SK-N-SH treated with all-trans-retinoic acid at 6 μM for 48 hours (cell line): ENCODE data around the gene GPR137C.

Experiments
- ARNTL ChIP-seq: fragments of 450-650 bp; formaldehyde crosslinking; IDR thresholded peaks from 2 replicates; pipeline ENCODE4 v1.5.0; 2020; ENCODE audit warnings: low read depth, mild to moderate bottlenecking, moderate library complexity, borderline replicate concordance
- CREB5 ChIP-seq: fragments of 250-450 bp; sonication (Bioruptor Pico); IDR thresholded peaks from 2 replicates; pipeline ENCODE4 v1.5.1; 2020; ENCODE audit warnings: low read depth, mild to moderate bottlenecking, moderate library complexity
- ESRRG ChIP-seq: fragments of 250-450 bp; sonication (Bioruptor Pico); IDR thresholded peaks from 2 replicates; pipeline ENCODE4 v1.6.1; 2021; ENCODE audit warnings: mild to moderate bottlenecking
- GLIS3 ChIP-seq: fragments of 250-450 bp; sonication (Bioruptor Pico); IDR thresholded peaks from 2 replicates; pipeline ENCODE4 v1.5.0; 2020; ENCODE audit warnings: mild to moderate bottlenecking, moderate library complexity
- ISL1 ChIP-seq: fragments of 250-450 bp; sonication (Bioruptor Pico); IDR thresholded peaks from 2 replicates; pipeline ENCODE4 v2.1.2; 2022; ENCODE audit warnings: mild to moderate bottlenecking, moderate library complexity
- PATZ1 ChIP-seq: fragments of 250-450 bp; sonication (Bioruptor Pico); IDR thresholded peaks from 2 replicates; pipeline ENCODE4 v1.8.0; 2020; ENCODE audit warnings: mild to moderate bottlenecking, moderate library complexity, borderline replicate concordance
- POU6F1 ChIP-seq: fragments of 250-450 bp; sonication (Bioruptor Pico); IDR thresholded peaks from 2 replicates; pipeline ENCODE4 v1.8.0; 2021; ENCODE audit warnings: low read depth, mild to moderate bottlenecking, moderate library complexity, borderline replicate concordance
- SNAI2 ChIP-seq: fragments of 250-450 bp; sonication (Bioruptor Pico); IDR thresholded peaks from 2 replicates; pipeline ENCODE4 v1.5.0; 2020; ENCODE audit warnings: mild to moderate bottlenecking, moderate library complexity
- ZC3H10 ChIP-seq: fragments of 250-450 bp; sonication (Bioruptor Pico); IDR thresholded peaks from 2 replicates; pipeline ENCODE4 v1.5.1; 2021; ENCODE audit warnings: mild to moderate bottlenecking, moderate library complexity
- ZFP3 ChIP-seq: fragments of 250-450 bp; sonication (Bioruptor Pico); IDR thresholded peaks from 2 replicates; pipeline ENCODE4 v1.5.0; 2020; ENCODE audit warnings: mild to moderate bottlenecking, moderate library complexity
- ZFP30 ChIP-seq: fragments of 450-650 bp; formaldehyde crosslinking; IDR thresholded peaks from 2 replicates; pipeline ENCODE4 v1.5.0; 2022; ENCODE audit warnings: mild to moderate bottlenecking, moderate library complexity
- ZNF70 ChIP-seq: fragments of 450-650 bp; formaldehyde crosslinking; IDR thresholded peaks from 2 replicates; pipeline ENCODE4 v1.5.0; 2020; ENCODE audit warnings: mild to moderate bottlenecking, moderate library complexity
- ZNF8 ChIP-seq: fragments of 450-650 bp; formaldehyde crosslinking; IDR thresholded peaks from 2 replicates; pipeline ENCODE4 v1.5.0; 2020; ENCODE audit warnings: mild to moderate bottlenecking, moderate library complexity

GRCh38 chr14:52650774-52651173 lies 98.1 kb downstream of the GPR137C start:
- TF ChIP-seq GLIS3 (CRISPR knock-in tag) (no peak), ARNTL (no peak), ZNF70 (CRISPR knock-in tag) (no peak), ZFP30 (CRISPR knock-in tag) (no peak), ESRRG (CRISPR knock-in tag) (no peak), POU6F1 (CRISPR knock-in tag) (no peak), ISL1 (no peak), ZC3H10 (no peak), CREB5 (no peak), ZNF8 (CRISPR knock-in tag) (no peak), SNAI2 (CRISPR knock-in tag) (no peak), PATZ1 (CRISPR knock-in tag) (no peak), ZFP3 (CRISPR knock-in tag) (no peak)
